Coronary artery (tissue), 2 donors: Measurements from ENCODE around the gene SCNN1B.
A peak's percentile ranks its signal among the peaks of the same experiment; 100 is the strongest.
"Not testable (repeated sequence)": the region's sequence is repeated elsewhere in the genome, so short reads cannot be mapped to it uniquely, and the experiment has no call there.

Source experiments
- DNase-seq: peaks from one replicate; pipeline ENCODE4 v3.0.0-alpha.2; 2017; ENCODE audit warnings: low spot score
- H3K27ac ChIP-seq, 2 donors: fragments of 200-600 bp; sonication (generic); one replicate each; pipeline ENCODE4 v1.5.1; 2016 to 2019
- H3K4me3 ChIP-seq: fragments of 200-600 bp; sonication (generic); 2 replicates; pipeline ENCODE4 v1.5.1; 2016; ENCODE audit warnings: mild to moderate bottlenecking, moderate library complexity
- TF ChIP-seq, protein P1 (sequence below): fragments of 200-600 bp; sonication (generic); IDR thresholded peaks from one replicate; pipeline ENCODE4 v1.5.1; 2019; ENCODE audit warnings: antibody characterized with exemption

SCNN1B gene

DNA sequence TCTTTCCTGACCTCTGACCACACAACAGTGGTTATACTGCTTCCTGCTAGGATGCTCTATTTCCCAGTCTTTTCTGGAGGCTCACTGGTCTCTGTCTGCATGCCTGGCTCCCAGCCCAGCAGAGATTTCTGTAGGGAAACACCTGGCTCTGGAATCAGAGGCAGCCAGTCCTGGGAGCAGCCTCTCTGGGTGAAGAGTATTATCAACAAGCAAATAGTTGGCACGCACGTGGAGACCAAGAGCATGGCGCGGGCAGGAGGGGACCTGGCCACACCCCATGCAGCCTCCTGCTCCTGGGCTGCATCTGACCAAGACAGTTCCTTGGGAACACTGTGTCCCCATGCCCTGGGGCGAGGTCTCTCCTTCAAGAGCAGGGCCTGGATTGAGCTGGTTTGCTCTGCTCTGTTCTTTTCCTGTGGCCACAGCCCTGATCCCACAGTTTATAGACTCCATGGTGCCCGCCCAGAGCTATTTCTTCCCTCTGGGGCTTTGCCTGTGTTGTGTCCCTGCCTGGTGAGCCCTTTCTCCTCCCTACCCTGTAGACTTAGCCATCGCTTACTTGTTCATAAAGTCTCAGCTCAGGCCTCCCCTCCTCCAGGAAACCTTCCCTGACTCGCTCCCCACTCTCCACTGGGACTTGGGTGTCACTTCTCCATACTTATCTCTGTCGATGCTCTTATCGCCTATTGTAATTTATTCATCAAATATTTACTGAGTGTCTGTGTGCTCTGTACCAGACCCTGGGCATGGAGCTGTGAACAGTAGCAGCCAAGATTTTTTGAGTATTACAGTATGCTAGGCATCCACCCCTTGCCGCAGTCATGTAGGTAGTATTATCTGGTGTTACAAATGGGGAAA is 60.6 kb downstream of the SCNN1B start:
- Histone ChIP-seq H3K27ac (peak overlapping the region in 1 of 2 donors; percentile 24), H3K4me3 (no peak overlapping the region)
- peak; percentile 68 for DNase-seq
- TF ChIP-seq, protein P1, sequence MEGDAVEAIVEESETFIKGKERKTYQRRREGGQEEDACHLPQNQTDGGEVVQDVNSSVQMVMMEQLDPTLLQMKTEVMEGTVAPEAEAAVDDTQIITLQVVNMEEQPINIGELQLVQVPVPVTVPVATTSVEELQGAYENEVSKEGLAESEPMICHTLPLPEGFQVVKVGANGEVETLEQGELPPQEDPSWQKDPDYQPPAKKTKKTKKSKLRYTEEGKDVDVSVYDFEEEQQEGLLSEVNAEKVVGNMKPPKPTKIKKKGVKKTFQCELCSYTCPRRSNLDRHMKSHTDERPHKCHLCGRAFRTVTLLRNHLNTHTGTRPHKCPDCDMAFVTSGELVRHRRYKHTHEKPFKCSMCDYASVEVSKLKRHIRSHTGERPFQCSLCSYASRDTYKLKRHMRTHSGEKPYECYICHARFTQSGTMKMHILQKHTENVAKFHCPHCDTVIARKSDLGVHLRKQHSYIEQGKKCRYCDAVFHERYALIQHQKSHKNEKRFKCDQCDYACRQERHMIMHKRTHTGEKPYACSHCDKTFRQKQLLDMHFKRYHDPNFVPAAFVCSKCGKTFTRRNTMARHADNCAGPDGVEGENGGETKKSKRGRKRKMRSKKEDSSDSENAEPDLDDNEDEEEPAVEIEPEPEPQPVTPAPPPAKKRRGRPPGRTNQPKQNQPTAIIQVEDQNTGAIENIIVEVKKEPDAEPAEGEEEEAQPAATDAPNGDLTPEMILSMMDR, result no peak

DNA sequence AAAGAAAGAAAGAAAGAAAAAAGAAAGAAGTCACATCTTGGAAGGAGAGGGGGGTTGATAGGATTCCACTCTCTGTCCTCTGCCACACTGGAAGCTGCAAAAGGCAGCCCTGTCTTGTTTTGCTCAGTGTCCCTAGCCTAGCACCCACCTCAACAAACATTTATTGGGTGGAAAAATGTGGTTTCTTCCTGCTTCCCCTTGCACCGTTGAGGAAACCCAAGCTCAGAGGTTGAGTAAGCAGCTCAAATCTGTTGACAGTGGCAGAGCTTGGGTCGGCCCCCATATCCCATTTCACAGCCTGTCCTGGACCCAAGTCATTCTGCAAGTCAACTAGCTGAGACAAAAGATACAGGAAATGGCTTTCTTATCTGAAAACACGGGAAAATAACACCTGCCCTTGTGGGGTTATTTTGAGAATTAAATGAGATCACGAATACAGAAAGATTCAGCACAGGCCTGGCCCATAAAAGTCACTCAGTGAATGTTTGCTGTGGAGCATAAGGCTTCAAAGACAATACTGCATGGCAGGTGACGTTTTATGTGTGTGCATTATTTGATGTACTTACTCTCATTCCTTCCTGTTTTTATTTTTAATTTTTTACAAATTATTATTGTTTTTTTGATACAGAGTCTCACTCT is 63.6 kb downstream of the SCNN1B start:
- Histone ChIP-seq H3K27ac (no peak overlapping the region), H3K4me3 (no peak overlapping the region)
- TF ChIP-seq, protein P1, result no peak
- no peak for DNase-seq

DNA sequence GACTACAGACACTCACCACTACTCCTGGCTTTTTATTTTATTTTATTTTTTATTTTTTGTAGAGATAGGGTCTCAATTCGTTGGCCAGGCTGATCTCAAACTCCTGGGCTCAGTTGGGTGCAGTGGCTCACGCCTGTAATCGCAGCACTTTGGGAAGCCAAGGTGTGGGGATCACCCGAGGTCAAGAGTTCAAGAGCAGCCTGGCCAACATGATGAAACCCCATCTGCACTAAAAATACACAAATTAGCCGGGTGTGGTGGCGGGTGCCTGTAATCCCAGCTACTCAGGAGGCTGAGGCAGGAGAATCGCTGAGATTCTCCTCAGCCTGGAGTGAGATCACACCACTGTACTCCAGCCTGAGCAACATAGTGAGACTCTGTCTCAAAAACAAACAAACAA is 64.2 kb downstream of the SCNN1B start:
- not testable (repeated sequence) for H3K4me3 ChIP-seq, H3K27ac ChIP-seq, DNase-seq

DNA sequence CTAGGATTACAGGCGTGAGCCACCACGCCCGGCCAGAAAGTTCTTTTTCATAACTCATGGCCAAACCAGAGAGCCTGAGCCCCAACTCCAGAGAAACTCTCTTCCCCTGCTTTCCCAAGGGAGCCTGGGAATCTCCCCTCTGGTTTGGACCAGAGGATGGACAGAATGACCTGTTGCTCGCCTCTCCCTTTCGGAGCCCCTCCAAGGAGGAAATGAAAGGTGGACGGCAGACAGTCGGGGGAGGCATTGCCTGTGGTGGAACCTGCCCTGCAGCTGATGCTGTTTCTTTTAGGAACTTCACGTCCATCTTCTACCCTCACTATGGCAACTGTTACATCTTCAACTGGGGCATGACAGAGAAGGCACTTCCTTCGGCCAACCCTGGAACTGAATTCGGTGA is 65.5 kb downstream of the SCNN1B start:
- Histone ChIP-seq H3K27ac (no peak overlapping the region), H3K4me3 (no peak overlapping the region)
- no peak for DNase-seq
- TF ChIP-seq, protein P1, result no peak

DNA sequence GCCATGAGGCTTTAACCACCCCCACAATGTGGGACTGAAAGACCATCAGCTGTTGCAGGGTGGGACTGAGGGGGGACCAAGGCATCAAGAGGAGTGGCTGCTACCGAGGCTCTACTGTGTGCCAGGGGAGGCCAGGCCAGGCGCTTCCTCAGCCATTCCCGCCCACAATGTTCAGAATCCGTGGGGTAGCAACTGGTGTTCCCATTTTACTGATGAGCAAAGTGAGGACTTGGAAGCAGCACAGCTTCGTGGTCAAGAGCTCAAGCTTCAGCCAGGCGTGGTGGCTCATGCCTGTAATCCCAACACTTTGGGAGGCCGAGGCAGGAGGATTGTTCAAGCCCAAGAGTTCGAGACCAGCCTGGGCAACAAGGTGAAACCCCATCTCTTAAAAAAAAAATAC is 65.9 kb downstream of the SCNN1B start:
- no peak overlapping the region for H3K27ac ChIP-seq
- no peak for DNase-seq
- no peak overlapping the region for H3K4me3 ChIP-seq
- TF ChIP-seq, protein P1, result no peak

DNA sequence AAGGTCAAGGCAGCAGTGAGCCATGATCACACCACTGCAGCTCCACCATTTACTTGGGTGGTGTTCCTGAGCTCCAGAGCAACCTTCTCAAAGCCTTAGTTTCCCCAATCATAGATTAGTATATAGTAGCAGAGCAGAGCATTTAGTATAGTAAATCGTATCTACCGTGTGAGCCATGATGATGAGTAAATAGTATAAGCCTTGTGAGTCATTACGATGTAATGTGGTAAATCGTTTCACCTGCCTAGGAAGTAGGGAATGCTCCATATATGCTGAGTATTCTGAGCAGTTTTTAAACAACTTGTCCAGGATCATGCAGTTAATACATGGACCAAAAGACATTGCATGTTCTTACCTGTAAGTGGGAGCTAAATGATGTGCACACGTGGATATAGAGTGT is 66.4 kb downstream of the SCNN1B start:
- DNase-seq, result no peak
- Histone ChIP-seq H3K27ac (no peak overlapping the region), H3K4me3 (no peak overlapping the region)
- TF ChIP-seq, protein P1, result no peak

DNA sequence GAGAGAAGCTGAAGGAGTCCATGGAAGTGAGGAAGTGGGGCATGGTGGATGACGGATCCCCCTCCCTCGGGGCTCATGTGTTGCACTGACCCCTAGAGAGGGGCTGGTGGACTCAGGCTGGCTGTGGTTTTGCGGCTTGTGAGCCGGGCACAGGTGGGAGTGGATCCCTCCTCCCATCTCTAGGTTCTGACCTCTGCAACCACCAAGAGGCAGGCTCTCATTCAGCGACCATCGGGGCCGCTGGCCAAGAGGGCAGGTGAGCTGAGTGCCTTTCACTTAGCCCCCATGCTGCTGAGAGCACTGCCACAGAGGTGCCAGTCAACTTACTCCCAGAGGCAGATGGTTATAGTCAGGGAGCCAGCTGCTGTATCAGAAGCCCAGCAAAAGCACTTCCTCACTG is 67.3 kb downstream of the SCNN1B start:
- TF ChIP-seq, protein P1, result no peak
- H3K4me3 ChIP-seq, result no peak overlapping the region
- no peak overlapping the region for H3K27ac ChIP-seq
- DNase-seq, result no peak
